A673 (cell line): ENCODE results near the gene CDC73. TPM values are rescaled to one million over a fixed set of nuclear protein-coding genes. Genes with fewer than 3 reads are reported as not detected.

Experiments used
- BruUV-seq: library from RNA; stranded (reverse); fragments of 400-500 nt; replicated peaks from 2 replicates; lab custom pipeline; 2021; lab: Mats Ljungman, UMichigan
- CTCF ChIA-PET: fragments of 300-600 bp; sonication (Branson Sonifier 250); formaldehyde crosslinking; loops from one replicate; lab custom pipeline; 2022; ENCODE audit warnings: antibody characterized with exemption; lab: Charles Lee
- POLR2A ChIA-PET: fragments of 300-600 bp; sonication (Branson Sonifier 250); formaldehyde crosslinking; loops from one replicate; lab custom pipeline; 2022; ENCODE audit warnings: antibody characterized with exemption; ENCODE audit not compliant: low non-redundant PET; lab: Charles Lee
- DNase-seq: peaks from one replicate; pipeline ENCODE4 v3.0.0-alpha.2; 2015; ENCODE audit warnings: low spot score
- H3K27ac ChIP-seq: fragments of 200-600 bp; sonication (generic); 2 replicates; pipeline ENCODE4 v1.5.1; 2016; ENCODE audit warnings: mixed run types, low read depth, mild to moderate bottlenecking, mixed read lengths, antibody characterized with exemption, low read length; ENCODE audit not compliant: poor library complexity, severe bottlenecking
- H3K27me3 ChIP-seq: fragments of 200-600 bp; sonication (generic); replicated peaks from 2 replicates; pipeline ENCODE4 v1.6.1; 2017; ENCODE audit warnings: mixed run types, low read depth, mild to moderate bottlenecking, mixed read lengths, antibody characterized with exemption, low read length; ENCODE audit not compliant: insufficient read depth, poor library complexity
- H3K36me3 ChIP-seq: fragments of 200-600 bp; sonication (generic); 2 replicates; pipeline ENCODE4 v1.6.1; 2016; ENCODE audit warnings: mixed run types, mild to moderate bottlenecking, mixed read lengths, antibody characterized with exemption, low read length; ENCODE audit not compliant: insufficient read depth, poor library complexity, severe bottlenecking
- H3K4me1 ChIP-seq: fragments of 200-600 bp; sonication (generic); 2 replicates; pipeline ENCODE4 v1.6.1; 2017; ENCODE audit warnings: mixed run types, mild to moderate bottlenecking, mixed read lengths, antibody characterized with exemption, low read length; ENCODE audit not compliant: insufficient read depth, poor library complexity, severe bottlenecking
- H3K4me3 ChIP-seq: fragments of 200-600 bp; sonication (generic); 2 replicates; pipeline ENCODE4 v1.5.1; 2016; ENCODE audit warnings: low read depth, mixed run types, mild to moderate bottlenecking, mixed read lengths, low read length; ENCODE audit not compliant: poor library complexity, severe bottlenecking
- H3K9me3 ChIP-seq: fragments of 200-600 bp; sonication (generic); 2 replicates; pipeline ENCODE4 v1.6.1; 2016; ENCODE audit warnings: mixed run types, low read depth, mild to moderate bottlenecking, mixed read lengths, antibody characterized with exemption, low read length; ENCODE audit not compliant: poor library complexity, severe bottlenecking
- EZH2 ChIP-seq: fragments of 200-600 bp; sonication (generic); IDR thresholded peaks from 2 replicates; pipeline ENCODE4 v1.6.1; 2017; ENCODE audit warnings: borderline replicate concordance, low read depth, mild to moderate bottlenecking, mixed read lengths, antibody characterized with exemption, low read length; ENCODE audit not compliant: poor library complexity, severe bottlenecking
- intact Hi-C: fragments of 100-400 bp; cut with micrococcal nuclease; formaldehyde crosslinking; loops from one replicate; pipeline ENCODE4 v1.10.0; 2022; ENCODE audit not compliant: unreplicated experiment
- total RNA-seq: library from RNA; stranded (reverse); gene quantifications from 2 replicates; pipeline ENCODE4 v1.2.3, GENCODE V29; 2021
- TF ChIP-seq, protein P1 (sequence below): fragments of 300-800, 200-600 bp; sonication (generic); conservative IDR thresholded peaks from 2 replicates; pipeline ENCODE4 v1.5.1; 2017; ENCODE audit warnings: low read depth, mild to moderate bottlenecking, antibody characterized with exemption, low read length, moderate library complexity, mixed read lengths

CDC73 gene
- total RNA-seq, 1 experiment from 2014 or later: 71.0 TPM

DNA sequence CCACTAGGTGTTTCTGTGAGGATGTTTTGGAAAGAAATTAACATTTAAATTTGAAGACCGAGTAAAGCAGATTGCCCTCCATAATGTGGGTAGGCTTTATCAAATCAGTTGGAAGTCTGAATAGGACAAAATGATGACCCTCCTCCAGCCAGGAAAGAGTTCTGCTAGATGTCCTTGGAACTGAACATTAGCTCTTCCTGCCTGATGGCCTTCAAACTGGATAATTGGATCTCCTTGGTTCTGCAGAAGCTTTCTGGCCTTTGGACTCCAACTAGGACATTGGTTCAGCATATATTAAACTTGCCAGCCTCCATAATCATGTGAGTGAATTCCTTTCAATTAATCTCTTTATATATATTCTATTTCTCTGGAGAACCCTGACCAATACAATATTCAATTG, 12.2 kb upstream of the CDC73 start:
- ChIA-PET POLR2A (no interaction called here), CTCF (no interaction called here)
- Histone ChIP-seq H3K4me3 (no peak overlapping the region), H3K4me1 (peaks cover 19% of the 10 kb centered on the region), H3K36me3 (no peaks in the 10 kb centered on the region), H3K27me3 (no peaks in the 10 kb centered on the region), H3K9me3 (no peaks in the 10 kb centered on the region), H3K27ac (no peak overlapping the region)
- intact Hi-C loops: no loop called here
- DNase-seq: no peak
- TF ChIP-seq EZH2: no peak
- TF ChIP-seq, protein P1, sequence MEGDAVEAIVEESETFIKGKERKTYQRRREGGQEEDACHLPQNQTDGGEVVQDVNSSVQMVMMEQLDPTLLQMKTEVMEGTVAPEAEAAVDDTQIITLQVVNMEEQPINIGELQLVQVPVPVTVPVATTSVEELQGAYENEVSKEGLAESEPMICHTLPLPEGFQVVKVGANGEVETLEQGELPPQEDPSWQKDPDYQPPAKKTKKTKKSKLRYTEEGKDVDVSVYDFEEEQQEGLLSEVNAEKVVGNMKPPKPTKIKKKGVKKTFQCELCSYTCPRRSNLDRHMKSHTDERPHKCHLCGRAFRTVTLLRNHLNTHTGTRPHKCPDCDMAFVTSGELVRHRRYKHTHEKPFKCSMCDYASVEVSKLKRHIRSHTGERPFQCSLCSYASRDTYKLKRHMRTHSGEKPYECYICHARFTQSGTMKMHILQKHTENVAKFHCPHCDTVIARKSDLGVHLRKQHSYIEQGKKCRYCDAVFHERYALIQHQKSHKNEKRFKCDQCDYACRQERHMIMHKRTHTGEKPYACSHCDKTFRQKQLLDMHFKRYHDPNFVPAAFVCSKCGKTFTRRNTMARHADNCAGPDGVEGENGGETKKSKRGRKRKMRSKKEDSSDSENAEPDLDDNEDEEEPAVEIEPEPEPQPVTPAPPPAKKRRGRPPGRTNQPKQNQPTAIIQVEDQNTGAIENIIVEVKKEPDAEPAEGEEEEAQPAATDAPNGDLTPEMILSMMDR: no peak
- BruUV-seq: no TSS peak

DNA sequence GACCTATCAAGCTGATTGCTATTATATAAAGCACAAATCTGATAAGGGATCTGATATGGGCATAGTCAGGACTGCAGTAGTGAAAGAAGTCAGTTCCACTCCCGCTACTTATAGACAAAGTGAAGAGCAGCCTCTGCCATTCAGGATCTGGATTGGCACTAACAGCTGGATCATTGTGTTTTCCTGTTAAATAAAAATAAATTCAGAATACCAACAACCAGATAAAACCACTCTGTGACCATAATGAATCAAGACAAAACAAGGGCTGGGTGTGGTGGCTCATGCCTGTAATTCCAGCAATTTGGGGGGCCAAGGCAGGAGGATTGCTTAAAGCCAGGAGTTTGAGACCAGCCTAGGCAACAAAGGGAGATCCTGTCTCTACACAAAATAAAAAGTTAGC, 11.6 kb upstream of the CDC73 start:
- TF ChIP-seq, protein P1: no peak
- TF ChIP-seq EZH2: no peak
- no peak for DNase-seq
- H3K27me3 ChIP-seq: no peaks in the 10 kb centered on the region
- intact Hi-C loops: no loop called here
- no TSS peak for BruUV-seq
- no peaks in the 10 kb centered on the region for H3K36me3 ChIP-seq
- POLR2A ChIA-PET: no interaction called here
- no peak overlapping the region for H3K27ac ChIP-seq
- CTCF ChIA-PET: no interaction called here
- no peak overlapping the region for H3K4me3 ChIP-seq
- H3K4me1 ChIP-seq: peaks cover 19% of the 10 kb centered on the region
- no peaks in the 10 kb centered on the region for H3K9me3 ChIP-seq

DNA sequence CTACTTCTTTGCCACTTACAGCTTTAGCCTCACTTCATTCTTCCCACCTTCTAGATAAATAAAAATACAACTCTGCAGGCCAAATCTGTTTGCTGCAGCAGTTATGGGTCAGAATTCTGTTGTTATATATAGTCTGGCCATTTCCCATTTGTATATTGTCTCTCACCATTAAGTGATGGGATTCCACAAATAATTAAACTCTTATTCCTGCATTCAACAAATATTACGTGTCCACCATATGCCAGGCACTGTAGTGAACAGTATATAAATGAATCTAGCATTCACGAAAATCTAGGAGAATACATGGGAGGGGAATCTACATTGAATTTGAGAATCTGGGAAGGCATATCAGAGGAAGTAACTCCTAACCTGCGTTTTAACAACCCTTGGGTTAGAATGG, 11.0 kb upstream of the CDC73 start:
- H3K27me3 ChIP-seq: no peaks in the 10 kb centered on the region
- no TSS peak for BruUV-seq
- TF ChIP-seq, protein P1: no peak
- TF ChIP-seq EZH2: no peak
- intact Hi-C loops: no loop called here
- H3K27ac ChIP-seq: no peak overlapping the region
- no peak overlapping the region for H3K4me3 ChIP-seq
- no peaks in the 10 kb centered on the region for H3K36me3 ChIP-seq
- ChIA-PET CTCF (no interaction called here), POLR2A (no interaction called here)
- no peaks in the 10 kb centered on the region for H3K9me3 ChIP-seq
- DNase-seq: no peak
- peaks cover 15% of the 10 kb centered on the region for H3K4me1 ChIP-seq
